Measurements from ENCODE around the gene NOS1AP.

NOS1AP gene

GRCh38 chr1:162366671-162367070 is 297.2 kb downstream of the NOS1AP start:
- TF ChIP-seq ZFX (IDR thresholded peaks at IDR 0.05), result no peak
- no peak for TF ChIP-seq CTCF (conservative IDR thresholded peaks at IDR 0.05)
- no peak overlapping the region for H3K27ac ChIP-seq

GRCh38 chr1:162367073-162367472 is 297.6 kb downstream of the NOS1AP start:
- no peak overlapping the region for H3K27ac ChIP-seq
- TF ChIP-seq ZFX (IDR thresholded peaks at IDR 0.05) (no peak), CTCF (conservative IDR thresholded peaks at IDR 0.05) (no peak)

- no peak overlapping the region for H3K27ac ChIP-seq
- TF ChIP-seq CTCF (conservative IDR thresholded peaks at IDR 0.05), result no peak
- TF ChIP-seq ZFX (IDR thresholded peaks at IDR 0.05), result no peak
These were observed 298.3 kb downstream of the NOS1AP start for GRCh38 chr1:162367772-162368171.

- no peak overlapping the region for H3K27ac ChIP-seq
- no peak for TF ChIP-seq ZFX (IDR thresholded peaks at IDR 0.05)
- no peak for TF ChIP-seq CTCF (conservative IDR thresholded peaks at IDR 0.05)
These were observed 299.0 kb downstream of the NOS1AP start for GRCh38 chr1:162368451-162368850.

GRCh38 chr1:162369571-162369970 is 300.1 kb downstream of the NOS1AP start:
- TF ChIP-seq CTCF (conservative IDR thresholded peaks at IDR 0.05), result no peak
- no peak for TF ChIP-seq ZFX (IDR thresholded peaks at IDR 0.05)
- no peak overlapping the region for H3K27ac ChIP-seq

- TF ChIP-seq ZFX (IDR thresholded peaks at IDR 0.05) (no peak), CTCF (conservative IDR thresholded peaks at IDR 0.05) (no peak)
- H3K27ac ChIP-seq, result no peak overlapping the region
These were observed 300.7 kb downstream of the NOS1AP start for GRCh38 chr1:162370161-162370560.

- TF ChIP-seq CTCF (conservative IDR thresholded peaks at IDR 0.05) (no peak), ZFX (IDR thresholded peaks at IDR 0.05) (no peak)
- no peak overlapping the region for H3K27ac ChIP-seq
These were observed 301.2 kb downstream of the NOS1AP start for GRCh38 chr1:162370721-162371120.

Measured in C4-2B (cell line).